MG63 (cell line): ENCODE measurements around the gene ITPRID2. TPM values are rescaled to one million over a fixed set of nuclear protein-coding genes. Genes with fewer than 3 reads are reported as not detected.

Source experiments
- DNase-seq: peaks from one replicate; pipeline ENCODE4 v3.0.0-alpha.2; 2020
- H3K27me3 ChIP-seq: fragments of 250-450 bp; sonication (Bioruptor Pico); 2 replicates; pipeline ENCODE4 v1.5.1; 2020; ENCODE audit warnings: mild to moderate bottlenecking, moderate library complexity
- H3K36me3 ChIP-seq: fragments of 250-450 bp; sonication (Bioruptor Pico); 2 replicates; pipeline ENCODE4 v1.5.1; 2020; ENCODE audit warnings: mild to moderate bottlenecking, moderate library complexity
- H3K4me3 ChIP-seq: fragments of 250-450 bp; sonication (Bioruptor Pico); 2 replicates; pipeline ENCODE4 v1.5.1; 2020; ENCODE audit warnings: mild to moderate bottlenecking, moderate library complexity
- H3K9me3 ChIP-seq: fragments of 250-450 bp; sonication (Bioruptor Pico); 2 replicates; pipeline ENCODE4 v1.5.1; 2020; ENCODE audit warnings: mild to moderate bottlenecking, moderate library complexity
- total RNA-seq: library from RNA; depleted of rRNA; stranded (reverse); fragments of >200 nt; shearing (Covaris generic); gene quantifications from 2 replicates; pipeline ENCODE4 v1.2.3, GENCODE V29; 2014; ENCODE audit warnings: low replicate concordance; rRNA removed

ITPRID2 gene
- total RNA-seq, 1 experiment from 2014 or later: 47.7 TPM

GRCh38 chr2:181970160-181970794, 78.7 kb downstream of the ITPRID2 start:
- no peaks in the 10 kb centered on the region for H3K9me3 ChIP-seq
- H3K27me3 ChIP-seq: no peaks in the 10 kb centered on the region
- H3K4me3 ChIP-seq: no peak overlapping the region
- H3K36me3 ChIP-seq: no peaks in the 10 kb centered on the region
- DNase-seq: no peak

GRCh38 chr2:181971032-181971431, 79.5 kb downstream of the ITPRID2 start:
- no peak overlapping the region for H3K4me3 ChIP-seq
- no peaks in the 10 kb centered on the region for H3K27me3 ChIP-seq
- H3K9me3 ChIP-seq: no peaks in the 10 kb centered on the region
- DNase-seq: no peak
- H3K36me3 ChIP-seq: no peaks in the 10 kb centered on the region

- Histone ChIP-seq H3K36me3 (no peaks in the 10 kb centered on the region), H3K27me3 (no peaks in the 10 kb centered on the region), H3K4me3 (no peak overlapping the region), H3K9me3 (no peaks in the 10 kb centered on the region)
- DNase-seq: no peak
These were observed 81.1 kb downstream of the ITPRID2 start for GRCh38 chr2:181972431-181973170.

GRCh38 chr2:181973171-181973783, 81.7 kb downstream of the ITPRID2 start:
- no peak for DNase-seq
- Histone ChIP-seq H3K27me3 (no peaks in the 10 kb centered on the region), H3K36me3 (no peaks in the 10 kb centered on the region), H3K9me3 (no peaks in the 10 kb centered on the region), H3K4me3 (no peak overlapping the region)

GRCh38 chr2:181977661-181978350, 86.3 kb downstream of the ITPRID2 start:
- peak; percentile 52 for DNase-seq
- Histone ChIP-seq H3K27me3 (no peaks in the 10 kb centered on the region), H3K36me3 (no peaks in the 10 kb centered on the region), H3K9me3 (no peaks in the 10 kb centered on the region), H3K4me3 (no peak overlapping the region)

- no peak overlapping the region for H3K4me3 ChIP-seq
- H3K36me3 ChIP-seq: no peaks in the 10 kb centered on the region
- H3K9me3 ChIP-seq: no peaks in the 10 kb centered on the region
- H3K27me3 ChIP-seq: no peaks in the 10 kb centered on the region
- DNase-seq: no peak
These were observed 87.0 kb downstream of the ITPRID2 start for GRCh38 chr2:181978351-181979150.

Other genes starting within 250 kb of the ITPRID2 start
- not detected in 2 replicates for gene CERKL, start 234.6 kb upstream of the ITPRID2 start, total RNA-seq
- gene NEUROD1, start 211.2 kb upstream of the ITPRID2 start, total RNA-seq: not detected in 2 replicates
- 0.07 and 0.53 TPM in 2 replicates for gene PPP1R1C, start 94.1 kb downstream of the ITPRID2 start, total RNA-seq